ENCODE results near the gene GPSM1. TPM values are rescaled to one million over a fixed set of nuclear protein-coding genes. Genes with fewer than 3 reads are reported as not detected.

GPSM1 gene
- total RNA-seq, 1 donor from 2014 or later, result 50.3 TPM

Other genes with a start within 250 kb of the GPSM1 start
- gene NACC2, start 232.2 kb upstream of the GPSM1 start, total RNA-seq, result 30.8 TPM
- 16.4 TPM for gene TMEM250, start 208.7 kb upstream of the GPSM1 start, total RNA-seq
- gene LHX3, start 122.4 kb upstream of the GPSM1 start, total RNA-seq, result not detected
- 7.7 TPM for gene QSOX2, start 81.7 kb upstream of the GPSM1 start, total RNA-seq
- gene CCDC187, start 23.4 kb upstream of the GPSM1 start, total RNA-seq, result not detected
- gene DNLZ, start 36.2 kb downstream of the GPSM1 start, total RNA-seq, result 39.9 TPM
- gene CARD9, start 46.1 kb downstream of the GPSM1 start, total RNA-seq, result 0.78 TPM
- gene SNAPC4, start 72.6 kb downstream of the GPSM1 start, total RNA-seq, result 3.3 TPM
- 23.3 TPM for gene ENTR1, start 83.1 kb downstream of the GPSM1 start, total RNA-seq
- 80.2 TPM for gene PMPCA, start 83.1 kb downstream of the GPSM1 start, total RNA-seq
- gene INPP5E, start 112.3 kb downstream of the GPSM1 start, total RNA-seq, result 10.5 TPM
- gene SEC16A, start 155.5 kb downstream of the GPSM1 start, total RNA-seq, result 21.4 TPM
- 16.8 TPM for gene NOTCH1, start 218.5 kb downstream of the GPSM1 start, total RNA-seq

Data from Right ventricle myocardium superior (tissue), 1 donor.